Calu3 (cell line): ENCODE data around the gene IL5RA. TPM values are rescaled to one million over a fixed set of nuclear protein-coding genes. Genes with fewer than 3 reads are reported as not detected.

Experiments used
- BruUV-seq: library from RNA; stranded (reverse); fragments of 400-500 nt; replicated peaks from 2 replicates; lab custom pipeline; 2021; lab: Mats Ljungman, UMichigan
- CTCF ChIA-PET: fragments of 300-600 bp; sonication (Branson Sonifier 250); formaldehyde crosslinking; loops from one replicate; lab custom pipeline; 2022; ENCODE audit warnings: antibody characterized with exemption; lab: Charles Lee
- DNase-seq: peaks from one replicate; pipeline ENCODE4 v3.0.0; 2022
- H3K27ac Mint-ChIP-seq: one replicate; pipeline ENCODE4 v1.8.0; 2022; ENCODE audit warnings: mixed read lengths; ENCODE audit not compliant: unreplicated experiment
- H3K27me3 Mint-ChIP-seq: one replicate; pipeline ENCODE4 v1.8.0; 2022; ENCODE audit warnings: mixed read lengths; ENCODE audit not compliant: unreplicated experiment
- H3K36me3 Mint-ChIP-seq: one replicate; pipeline ENCODE4 v1.8.0; 2022; ENCODE audit warnings: mild to moderate bottlenecking, moderate library complexity, mixed read lengths; ENCODE audit not compliant: insufficient read depth, unreplicated experiment
- H3K4me1 Mint-ChIP-seq: one replicate; pipeline ENCODE4 v1.8.0; 2022; ENCODE audit warnings: mild to moderate bottlenecking, low read depth, mixed read lengths; ENCODE audit not compliant: unreplicated experiment
- H3K4me3 Mint-ChIP-seq: one replicate; pipeline ENCODE4 v1.8.0; 2022; ENCODE audit warnings: mild to moderate bottlenecking, low read depth, moderate library complexity, mixed read lengths; ENCODE audit not compliant: unreplicated experiment
- H3K9me3 Mint-ChIP-seq: one replicate; pipeline ENCODE4 v1.8.0; 2022; ENCODE audit warnings: low read depth, mixed read lengths; ENCODE audit not compliant: unreplicated experiment
- CTCF ChIP-seq: fragments of 200-600 bp; IDR thresholded peaks from one replicate; pipeline ENCODE4 v1.8.0; 2022; ENCODE audit warnings: antibody characterized with exemption; ENCODE audit not compliant: unreplicated experiment
- intact Hi-C: fragments of 100-400 bp; cut with micrococcal nuclease; formaldehyde crosslinking; loops from one replicate; pipeline ENCODE4 v1.10.0; 2022; ENCODE audit not compliant: unreplicated experiment
- total RNA-seq: library from RNA; stranded (reverse); gene quantifications from 2 replicates; pipeline ENCODE4 v1.2.3, GENCODE V29; 2022

The IL5RA gene
- total RNA-seq, 1 experiment from 2014 or later = not detected

GRCh38 chr3:3082234-3082924 lies 27.8 kb downstream of the IL5RA start:
- no TSS peak for BruUV-seq
- no peak for TF ChIP-seq CTCF

GRCh38 chr3:3081381-3082233 lies 28.6 kb downstream of the IL5RA start:
- Mint-ChIP-seq H3K36me3 (no peaks in the 10 kb centered on the region), H3K27me3 (peaks cover 12% of the 10 kb centered on the region), H3K4me3 (no peak overlapping the region), H3K4me1 (no peaks in the 10 kb centered on the region), H3K9me3 (peaks cover 3% of the 10 kb centered on the region), H3K27ac (no peak overlapping the region)
- TF ChIP-seq CTCF = no peak
- CTCF ChIA-PET = no interaction called here
- BruUV-seq = no TSS peak
- intact Hi-C loops = no loop called here
- no peak for DNase-seq

More at GRCh38 chr3:3082234-3082924, 27.8 kb downstream of the IL5RA start:
- Mint-ChIP-seq H3K27me3 (peaks cover 12% of the 10 kb centered on the region), H3K4me3 (no peak overlapping the region), H3K4me1 (no peaks in the 10 kb centered on the region), H3K36me3 (no peaks in the 10 kb centered on the region), H3K27ac (no peak overlapping the region), H3K9me3 (peaks cover 3% of the 10 kb centered on the region)
- intact Hi-C loops = no loop called here
- CTCF ChIA-PET = no interaction called here
- no peak for DNase-seq

- no peak for DNase-seq
- H3K9me3 Mint-ChIP-seq = peaks cover 3% of the 10 kb centered on the region
- H3K27me3 Mint-ChIP-seq = peaks cover 12% of the 10 kb centered on the region
- TF ChIP-seq CTCF = no peak
- no peaks in the 10 kb centered on the region for H3K36me3 Mint-ChIP-seq
- CTCF ChIA-PET = interaction anchor here (0.7 kb wide), 1 partner anchor 496 kb away, joined by 3 read pairs; no protein-coding TSS in a partner anchor
- intact Hi-C loops = no loop called here
- H3K27ac Mint-ChIP-seq = no peak overlapping the region
- no peaks in the 10 kb centered on the region for H3K4me1 Mint-ChIP-seq
- no TSS peak for BruUV-seq
- no peak overlapping the region for H3K4me3 Mint-ChIP-seq
Observed at GRCh38 chr3:3080309-3080708, 29.9 kb downstream of the IL5RA start.

- DNase-seq = no peak
- Mint-ChIP-seq H3K4me3 (no peak overlapping the region), H3K4me1 (no peaks in the 10 kb centered on the region), H3K36me3 (no peaks in the 10 kb centered on the region), H3K27me3 (no peaks in the 10 kb centered on the region), H3K9me3 (peaks cover 3% of the 10 kb centered on the region), H3K27ac (no peak overlapping the region)
- CTCF ChIA-PET = interaction anchor here (0.6 kb wide), 1 partner anchor 1403 kb away, joined by 4 read pairs; no protein-coding TSS in a partner anchor
- intact Hi-C loops = no loop called here
- no TSS peak for BruUV-seq
- no peak for TF ChIP-seq CTCF
Observed at GRCh38 chr3:3074551-3075257, 35.5 kb downstream of the IL5RA start.
